ENCODE measurements around the gene ASCL2. TPM values are rescaled to one million over a fixed set of nuclear protein-coding genes. Genes with fewer than 3 reads are reported as not detected.
A peak's percentile ranks its signal among the peaks of the same experiment; 100 is the strongest.

Gene ASCL2
- total and polyA plus RNA-seq, 10 donors = 0.68 to 3.0 (median 2.3) TPM

GRCh38 chr11:2272228-2272945 lies 2.0 kb upstream of the ASCL2 start:
- H3K4me1 ChIP-seq = peaks cover 11 to 44% (median 33%) of the 10 kb centered on the region in 6 donors
- TF ChIP-seq POLR2A (IDR thresholded peaks at IDR 0.05) = no peak
- no peaks in the 10 kb centered on the region for H3K36me3 ChIP-seq
- H3K27me3 ChIP-seq (replicated peaks in 1 of 7) = peaks cover 7 to 63% (median 40%) of the 10 kb centered on the region in 7 donors
- intact Hi-C loops (cut with DNase I; ENCODE audit: low total_unique reads) = no loop called here
- no peak overlapping the region for H3K27ac ChIP-seq
- H3K4me3 ChIP-seq = no peak overlapping the region
- no peak for DNase-seq
- 75 to 93% (median 88%) methylated on average over 12 to 21 of the region's 21 CpGs for WGBS, 5 donors
- H3K9me3 ChIP-seq = no peaks in the 10 kb centered on the region

GRCh38 chr11:2271327-2272227 lies 1.2 kb upstream of the ASCL2 start:
- WGBS, 5 donors = 25 to 53% (median 33%) methylated on average over 34 to 45 of the region's 45 CpGs
- H3K27me3 ChIP-seq (replicated peaks in 1 of 7) = peaks cover 7 to 63% (median 40%) of the 10 kb centered on the region in 7 donors
- TF ChIP-seq CTCF (IDR thresholded peaks at IDR 0.05 in 8 of 11, conservative IDR thresholded peaks at IDR 0.05 in 3 of 11) = no peak
- no peak for TF ChIP-seq POLR2A (IDR thresholded peaks at IDR 0.05)
- no peak for TF ChIP-seq POLR2AphosphoS5 (IDR thresholded peaks at IDR 0.05)

GRCh38 chr11:2271077-2271326 lies 614 bp upstream of the ASCL2 start:
- H3K9me3 ChIP-seq = no peaks in the 10 kb centered on the region
- peaks cover 13 to 58% (median 44%) of the 10 kb centered on the region in 6 donors for H3K4me1 ChIP-seq
- TF ChIP-seq CTCF (IDR thresholded peaks at IDR 0.05 in 8 of 11, conservative IDR thresholded peaks at IDR 0.05 in 3 of 11) (no peak), POLR2AphosphoS5 (IDR thresholded peaks at IDR 0.05) (peak in 1 of 3 donors; percentile 29), POLR2A (IDR thresholded peaks at IDR 0.05) (no peak)
- peaks cover 7 to 63% (median 40%) of the 10 kb centered on the region in 7 donors for H3K27me3 ChIP-seq (replicated peaks in 1 of 7)
- DNase-seq = peak; percentile 88
- no peaks in the 10 kb centered on the region for H3K36me3 ChIP-seq
- peak overlapping the region in 7 of 8 donors; percentile 11 to 74 (median 51) for H3K4me3 ChIP-seq
- WGBS, 5 donors = 4 to 15% (median 9%) methylated on average over 20 to 28 of the region's 28 CpGs; no CpG with 5 or more reads in 1 of the 5 donors
- no peak overlapping the region for H3K27ac ChIP-seq
- intact Hi-C loops (cut with DNase I; ENCODE audit: low total_unique reads) = no loop called here

More at GRCh38 chr11:2271327-2272227, 1.2 kb upstream of the ASCL2 start:
- H3K4me3 ChIP-seq = peak overlapping the region in 6 of 8 donors; percentile 35 to 74 (median 52)
- H3K27ac ChIP-seq = no peak overlapping the region
- no peak for DNase-seq
- no peaks in the 10 kb centered on the region for H3K36me3 ChIP-seq
- peaks cover 11 to 52% (median 38%) of the 10 kb centered on the region in 6 donors for H3K4me1 ChIP-seq
- intact Hi-C loops (cut with DNase I; ENCODE audit: low total_unique reads) = no loop called here
- no peaks in the 10 kb centered on the region for H3K9me3 ChIP-seq

- Histone ChIP-seq H3K36me3 (no peaks in the 10 kb centered on the region), H3K27ac (peak overlapping the region in 7 of 8 donors; percentile 65 to 91 (median 80)), H3K4me1 (peaks cover 22 to 70% (median 55%) of the 10 kb centered on the region in 6 donors), H3K27me3 (replicated peaks in 1 of 7) (peaks cover 7 to 63% (median 40%) of the 10 kb centered on the region in 7 donors), H3K4me3 (peak overlapping the region; percentile 14 to 74 (median 50)), H3K9me3 (no peaks in the 10 kb centered on the region)
- DNase-seq = peak; percentile 90
- TF ChIP-seq POLR2A (IDR thresholded peaks at IDR 0.05) (no peak), POLR2AphosphoS5 (IDR thresholded peaks at IDR 0.05) (peak; percentile 25 to 47 (median 33)), CTCF (IDR thresholded peaks at IDR 0.05 in 8 of 11, conservative IDR thresholded peaks at IDR 0.05 in 3 of 11) (peak in 4 of 11 experiments; percentile 15 to 42 (median 30))
- intact Hi-C loops (cut with DNase I; ENCODE audit: low total_unique reads) = no loop called here
- 1 to 6% (median 2%) methylated on average over 22 to 104 of the region's 104 CpGs for WGBS, 5 donors
These were observed 627 bp downstream of the ASCL2 start for GRCh38 chr11:2269601-2270321.

All from spleen (tissue), 11 donors.